CD14-positive monocyte (primary cell): ENCODE results near the gene KIF1A. TPM values are rescaled to one million over a fixed set of nuclear protein-coding genes. Genes with fewer than 3 reads are reported as not detected.

ENCODE experiments used
- DNase-seq, 3 donors: peaks; one replicate each; pipeline ENCODE4 v3.0.0-alpha.2; 2011 to 2022
- H2AFZ ChIP-seq: 2 replicates; pipeline ENCODE4 v1.6.0; 2012; ENCODE audit warnings: mild to moderate bottlenecking, low read depth, low read length, inconsistent platforms; ENCODE audit not compliant: insufficient read depth, poor library complexity, severe bottlenecking
- H3K27ac ChIP-seq, 2 donors: 1 replicate in 1 of 2; 2 replicates in 1 of 2; pipeline ENCODE4 v1.5.1; 2012 to 2013; ENCODE audit warnings: low read length in 2 of 2, control low read depth in 1 of 2, inconsistent platforms in 1 of 2, low read depth in 1 of 2, mild to moderate bottlenecking in 1 of 2
- H3K27me3 ChIP-seq, 2 donors: one replicate each; pipeline versions ENCODE4 v1.6.0 to v1.6.1; 2011 to 2013; ENCODE audit warnings: low read length in 2 of 2; ENCODE audit not compliant: control insufficient read depth in 2 of 2, insufficient read depth in 2 of 2
- H3K36me3 ChIP-seq, 2 donors: replicated peaks in 1 of 2; 1 replicate in 1 of 2; 2 replicates in 1 of 2; pipeline versions ENCODE4 v1.5.1 to v1.6.1; 2012 to 2013; ENCODE audit warnings: low read length in 2 of 2, control low read depth in 1 of 2, inconsistent platforms in 1 of 2, mild to moderate bottlenecking in 1 of 2; ENCODE audit not compliant: insufficient read depth in 2 of 2, control insufficient read depth in 1 of 2
- H3K4me1 ChIP-seq, 2 donors: 1 replicate in 1 of 2; 2 replicates in 1 of 2; pipeline versions ENCODE4 v1.5.1 to v1.6.1; 2012 to 2013; ENCODE audit warnings: low read length in 2 of 2, control low read depth in 1 of 2, inconsistent platforms in 1 of 2, mild to moderate bottlenecking in 1 of 2, moderate library complexity in 1 of 2; ENCODE audit not compliant: insufficient read depth in 2 of 2, control insufficient read depth in 1 of 2
- H3K4me2 ChIP-seq: replicated peaks from 2 replicates; pipeline ENCODE3; 2012; ENCODE audit warnings: low read length, moderate library complexity, mild to moderate bottlenecking; ENCODE audit not compliant: poor library complexity, severe bottlenecking; ENCODE audit errors: extremely low read depth
- H3K4me3 ChIP-seq, 3 experiments: fragments of 200-600 bp in 1 of 3; sonication (generic) in 1 of 3; replicated peaks in 1 of 3; 1 replicate in 2 of 3; 2 replicates in 1 of 3; pipeline ENCODE4 v1.5.1; 2011 to 2013; ENCODE audit warnings: low read length in 3 of 3, mild to moderate bottlenecking in 3 of 3, control low read depth in 2 of 3, low read depth in 2 of 3, inconsistent platforms in 1 of 3, moderate library complexity in 1 of 3
- H3K79me2 ChIP-seq: 2 replicates; pipeline ENCODE4 v1.6.0; 2012; ENCODE audit warnings: mild to moderate bottlenecking, control low read depth, inconsistent platforms, low read length, moderate library complexity; ENCODE audit not compliant: insufficient read depth
- H3K9ac ChIP-seq: 2 replicates; pipeline ENCODE4 v1.6.0; 2017; ENCODE audit warnings: low read length, mild to moderate bottlenecking; ENCODE audit not compliant: insufficient read depth, poor library complexity, severe bottlenecking
- H3K9me3 ChIP-seq, 2 donors: replicated peaks in 1 of 2; 1 replicate in 1 of 2; 2 replicates in 1 of 2; pipeline versions ENCODE4 v1.5.1 to v1.6.1; 2012 to 2013; ENCODE audit warnings: low read length in 2 of 2, control low read depth in 1 of 2; ENCODE audit not compliant: control insufficient read depth in 1 of 2, insufficient read depth in 1 of 2
- H4K20me1 ChIP-seq: 2 replicates; pipeline ENCODE4 v1.6.0; 2012; ENCODE audit warnings: mild to moderate bottlenecking, low read length, control low read depth, moderate library complexity; ENCODE audit not compliant: insufficient read depth
- H3K27ac Mint-ChIP-seq, 7 donors: one replicate each; pipeline ENCODE4 v1.8.0; 2020; ENCODE audit warnings: mild to moderate bottlenecking in 7 of 7, mixed read lengths in 7 of 7, moderate library complexity in 6 of 7, inconsistent platforms in 2 of 7
- H3K27me3 Mint-ChIP-seq, 3 donors: one replicate each; pipeline ENCODE4 v1.8.0; 2021 to 2022; ENCODE audit warnings: low read depth in 3 of 3, mild to moderate bottlenecking in 3 of 3, mixed read lengths in 3 of 3, moderate library complexity in 3 of 3, inconsistent platforms in 1 of 3
- H3K36me3 Mint-ChIP-seq, 2 donors: one replicate each; pipeline ENCODE4 v1.8.0; 2020; ENCODE audit warnings: mixed read lengths in 2 of 2, inconsistent platforms in 1 of 2, mild to moderate bottlenecking in 1 of 2
- H3K4me1 Mint-ChIP-seq: one replicate; pipeline ENCODE4 v1.8.0; 2020; ENCODE audit warnings: mild to moderate bottlenecking, mixed read lengths
- H3K4me3 Mint-ChIP-seq, 2 donors: one replicate each; pipeline ENCODE4 v1.8.0; 2020; ENCODE audit warnings: mild to moderate bottlenecking in 2 of 2, mixed read lengths in 2 of 2, moderate library complexity in 1 of 2
- H3K9me3 Mint-ChIP-seq, 7 donors: one replicate each; pipeline ENCODE4 v1.8.0; 2020 to 2022; ENCODE audit warnings: mixed read lengths in 7 of 7, mild to moderate bottlenecking in 6 of 7, moderate library complexity in 6 of 7, inconsistent platforms in 2 of 7
- CTCF ChIP-seq: fragments of 200-600 bp; IDR thresholded peaks from one replicate; pipeline ENCODE4 v1.8.0; 2022; ENCODE audit warnings: antibody characterized with exemption, mild to moderate bottlenecking
- WGBS: methylation state at CpG from one replicate; pipeline ENCODE4 v1.1.5; 2013; ENCODE audit warnings: missing lambda C conversion rate; ENCODE audit not compliant: insufficient coverage; 5-methylcytosine and 5-hydroxymethylcytosine counted together
- intact Hi-C, 2 donors: fragments of 100-400 bp; cut with micrococcal nuclease; formaldehyde crosslinking; loops; one replicate each; pipeline versions ENCODE4 v1.15.0 to v1.15.1; 2023
- polyA plus RNA-seq, 3 donors: library from polyadenylated mRNA; depleted of rRNA in 1 of 3; unstranded in 2 of 3; stranded (reverse) in 1 of 3; fragments of 300-500 nt in 2 of 3; fragments of >200 nt in 1 of 3; fragmentation: Illumina TruSeq in 2 of 3; gene quantifications; 1 replicate in 2 of 3; 2 replicates in 1 of 3; pipeline ENCODE4 v1.2.3, GENCODE V29; 2012 to 2021

The KIF1A gene
- polyA plus RNA-seq, 3 donors = not detected

- Mint-ChIP-seq H3K27ac (no peak overlapping the region), H3K4me1 (peaks cover 5% of the 10 kb centered on the region), H3K9me3 (no peaks in the 10 kb centered on the region), H3K27me3 (peaks cover 0 to 8% (median 5%) of the 10 kb centered on the region in 3 donors), H3K36me3 (no peaks in the 10 kb centered on the region), H3K4me3 (no peak overlapping the region)
- Histone ChIP-seq H4K20me1 (no peaks in the 10 kb centered on the region), H3K27me3 (no peaks in the 10 kb centered on the region), H3K4me1 (no peaks in the 10 kb centered on the region), H3K9me3 (no peaks in the 10 kb centered on the region), H3K4me2 (no peak overlapping the region), H3K4me3 (no peak overlapping the region), H3K27ac (no peak overlapping the region), H3K9ac (no peak overlapping the region), H2AFZ (no peak overlapping the region), H3K36me3 (no peaks in the 10 kb centered on the region), H3K79me2 (no peaks in the 10 kb centered on the region)
- no peak for DNase-seq
- intact Hi-C loops = no loop called here
- WGBS = no CpG with 5 or more reads among the region's 2 CpGs
- no peak for TF ChIP-seq CTCF
Observed at GRCh38 chr2:240861547-240861946, 41.5 kb upstream of the KIF1A start.

- Histone ChIP-seq H3K9me3 (peaks cover 11 to 18% of the 10 kb centered on the region in 2 donors), H3K36me3 (no peaks in the 10 kb centered on the region), H3K9ac (no peak overlapping the region), H3K4me1 (no peaks in the 10 kb centered on the region), H3K27me3 (no peaks in the 10 kb centered on the region), H3K27ac (no peak overlapping the region), H2AFZ (no peak overlapping the region), H3K79me2 (no peaks in the 10 kb centered on the region), H4K20me1 (no peaks in the 10 kb centered on the region), H3K4me3 (no peak overlapping the region), H3K4me2 (no peak overlapping the region)
- intact Hi-C loops = no loop called here
- WGBS = 93% methylated on average over 10 of the region's 10 CpGs
- H3K27me3 Mint-ChIP-seq = peaks cover 0 to 11% (median 5%) of the 10 kb centered on the region in 3 donors
- H3K9me3 Mint-ChIP-seq = peaks cover 12 to 20% (median 16%) of the 10 kb centered on the region in 7 donors
- no peak for TF ChIP-seq CTCF
- H3K4me1 Mint-ChIP-seq = no peaks in the 10 kb centered on the region
- H3K4me3 Mint-ChIP-seq = no peak overlapping the region
- no peak for DNase-seq
- H3K36me3 Mint-ChIP-seq = no peaks in the 10 kb centered on the region
- H3K27ac Mint-ChIP-seq = no peak overlapping the region
Observed at GRCh38 chr2:240858871-240859270, 38.9 kb upstream of the KIF1A start.
